Epithelial cell of proximal tubule (primary cell): ENCODE measurements around the gene TBC1D20. TPM values are rescaled to one million over a fixed set of nuclear protein-coding genes. Genes with fewer than 3 reads are reported as not detected.

Experiments
- DNase-seq: peaks from one replicate; pipeline ENCODE4 v3.0.0-alpha.2; 2011; ENCODE audit warnings: low read depth
- H3K4me3 ChIP-seq: 2 replicates; pipeline ENCODE4 v1.5.1; 2011; ENCODE audit warnings: low read depth, mild to moderate bottlenecking, low read length
- CTCF ChIP-seq: conservative IDR thresholded peaks from 2 replicates; pipeline ENCODE4 v1.5.1; 2012; ENCODE audit warnings: low read depth, mild to moderate bottlenecking, low read length
- total RNA-seq: library from RNA; depleted of rRNA; stranded (reverse); fragments of >200 nt; gene quantifications from 2 replicates; pipeline ENCODE4 v1.2.3, GENCODE V29; 2015

The TBC1D20 gene
- total RNA-seq, 1 donor from 2014 or later, result 16.4 TPM

GRCh38 chr20:427401-427800, 34.9 kb downstream of the TBC1D20 start:
- no peak for TF ChIP-seq CTCF
- no peak overlapping the region for H3K4me3 ChIP-seq
- DNase-seq, result no peak

- no peak overlapping the region for H3K4me3 ChIP-seq
- no peak for TF ChIP-seq CTCF
- DNase-seq, result no peak
Measured at GRCh38 chr20:426566-426965, 35.8 kb downstream of the TBC1D20 start.

DNA sequence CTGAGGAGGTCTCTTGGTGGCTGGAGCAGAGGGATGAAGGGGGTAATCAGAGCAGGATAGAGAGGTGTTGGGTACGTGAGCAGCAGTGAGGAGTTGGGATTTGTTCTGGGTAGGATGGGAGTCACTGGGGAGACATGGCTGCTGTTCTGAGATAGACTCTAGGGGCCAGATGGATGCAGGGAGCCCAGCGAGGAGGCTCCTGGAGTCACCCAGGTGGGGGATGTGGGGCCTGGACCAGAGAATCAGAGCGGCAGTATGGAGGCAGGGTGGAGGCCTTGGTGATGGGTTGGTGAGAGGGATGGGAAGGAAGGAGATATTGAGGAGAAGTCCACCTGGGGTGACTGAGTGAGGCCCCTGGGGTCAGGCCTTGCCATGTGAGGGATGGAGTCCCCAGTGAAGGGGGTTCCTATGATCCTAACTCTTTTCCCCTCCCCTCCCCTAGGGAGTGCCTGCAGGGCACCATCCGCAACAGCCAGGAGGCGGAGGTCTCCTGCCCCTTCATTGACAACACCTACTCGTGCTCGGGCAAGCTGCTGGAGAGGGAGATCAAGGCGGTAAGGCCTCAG, 40.6 kb downstream of the TBC1D20 start:
- no peak for DNase-seq
- no peak overlapping the region for H3K4me3 ChIP-seq
- no peak for TF ChIP-seq CTCF

DNA sequence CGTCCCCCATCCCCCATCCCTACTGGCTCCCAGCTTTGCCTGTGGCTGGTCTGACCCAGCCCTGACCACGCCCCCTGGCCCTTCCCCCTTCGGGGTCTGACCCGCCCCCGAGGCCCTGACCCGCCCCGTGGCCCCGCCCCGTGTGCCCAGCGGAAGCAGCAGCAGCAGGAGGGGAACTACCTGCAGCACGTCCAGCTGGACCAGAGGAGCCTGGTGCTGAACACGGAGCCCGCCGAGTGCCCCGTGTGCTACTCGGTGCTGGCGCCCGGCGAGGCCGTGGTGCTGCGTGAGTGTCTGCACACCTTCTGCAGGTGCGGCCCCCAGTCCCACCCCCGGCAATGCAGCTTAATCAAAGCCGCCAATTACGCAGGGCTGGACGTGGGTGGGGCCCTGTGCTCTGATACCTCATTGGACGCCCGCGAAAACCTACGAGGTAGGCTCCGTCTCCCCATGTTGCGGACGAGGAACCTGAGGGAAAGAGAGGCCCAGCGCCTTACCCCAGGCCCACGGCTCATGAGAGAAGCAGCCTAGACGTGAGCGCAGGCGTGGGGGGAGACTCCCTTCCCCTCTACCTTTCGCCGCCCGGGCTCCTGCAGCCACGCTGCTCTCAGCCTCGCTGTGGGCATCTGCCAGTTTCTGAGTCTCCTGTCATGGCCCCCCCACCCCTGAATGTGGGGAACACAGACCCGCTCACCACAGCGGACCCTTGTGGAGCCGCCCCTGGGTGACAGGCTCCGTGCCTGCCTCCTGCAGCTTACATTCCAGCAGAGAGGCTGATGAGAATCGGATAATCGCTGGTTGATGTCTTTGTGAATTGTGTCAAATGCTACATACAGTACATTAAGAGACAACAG, 41.4 kb downstream of the TBC1D20 start:
- DNase-seq, result no peak
- no peak for TF ChIP-seq CTCF

GRCh38 chr20:420166-420620, 42.1 kb downstream of the TBC1D20 start:
- no peak overlapping the region for H3K4me3 ChIP-seq
- no peak for TF ChIP-seq CTCF
- DNase-seq, result no peak

More for the DNA sequence above, 41.4 kb downstream of the TBC1D20 start:
- H3K4me3 ChIP-seq, result no peak overlapping the region

DNA sequence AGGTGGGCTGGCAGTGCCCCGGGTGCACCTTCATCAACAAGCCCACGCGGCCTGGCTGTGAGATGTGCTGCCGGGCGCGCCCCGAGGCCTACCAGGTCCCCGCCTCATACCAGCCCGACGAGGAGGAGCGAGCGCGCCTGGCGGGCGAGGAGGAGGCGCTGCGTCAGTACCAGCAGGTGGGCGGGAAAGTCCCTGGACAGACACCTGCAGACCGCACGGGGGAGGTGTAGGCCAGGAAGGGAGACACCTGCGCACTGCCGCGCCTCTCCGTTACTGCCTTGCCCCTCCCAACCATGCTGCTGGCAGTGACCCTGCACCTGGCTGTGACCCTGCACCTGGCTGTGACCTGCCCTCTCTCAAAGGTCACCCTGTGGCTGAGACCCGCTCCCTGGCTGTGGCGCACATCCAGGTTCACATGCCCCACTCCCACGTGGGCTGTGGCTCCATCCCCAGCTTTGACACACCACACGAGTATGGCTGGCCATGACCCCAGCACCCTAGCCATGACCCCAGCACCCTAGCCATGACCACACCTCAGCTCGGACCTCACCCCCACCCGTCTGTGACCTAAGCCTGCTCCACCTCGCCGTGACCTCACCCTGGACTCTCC, 42.7 kb downstream of the TBC1D20 start:
- H3K4me3 ChIP-seq, result no peak overlapping the region
- TF ChIP-seq CTCF, result no peak
- no peak for DNase-seq
